Omental fat pad (tissue), 4 donors: ENCODE results near the gene DCAF12. TPM values are rescaled to one million over a fixed set of nuclear protein-coding genes. Genes with fewer than 3 reads are reported as not detected.

ENCODE experiments used
- ATAC-seq: fragments of 150-250 bp; one replicate; pipeline ENCODE4 v1.9.1; 2016; ENCODE audit warnings: mild to moderate bottlenecking, moderate library complexity; ENCODE audit not compliant: low FRiP score
- DNase-seq: peaks from one replicate; pipeline ENCODE4 v3.0.0-alpha.2; 2019; ENCODE audit warnings: low spot score
- CTCF ChIP-seq, 3 donors: fragments of 450-650 bp; IDR thresholded peaks; one replicate each; pipeline ENCODE4 v1.5.1; 2016 to 2017; ENCODE audit warnings: antibody characterized with exemption in 3 of 3, mild to moderate bottlenecking in 3 of 3, moderate library complexity in 2 of 3
- small RNA-seq: library from RNA; depleted of rRNA; stranded (forward); fragments of <200 nt; gene quantifications from one replicate; pipeline ENCODE3, GENCODE V24; 2016
- total RNA-seq, 4 donors: library from RNA; depleted of rRNA; stranded (reverse); fragments of >200 nt; gene quantifications; one replicate each; pipeline ENCODE4 v1.1.0, GENCODE V29; 2016

DCAF12 gene
- total RNA-seq, 4 donors from 2014 or later = 25.3 to 33.4 (median 29.3) TPM

- ATAC-seq (no peak), DNase-seq (no peak)
- TF ChIP-seq CTCF (IDR thresholded peaks at IDR 0.05) = no peak
Observed at GRCh38 chr9:34037626-34038025, 88.9 kb downstream of the DCAF12 start.

DNA sequence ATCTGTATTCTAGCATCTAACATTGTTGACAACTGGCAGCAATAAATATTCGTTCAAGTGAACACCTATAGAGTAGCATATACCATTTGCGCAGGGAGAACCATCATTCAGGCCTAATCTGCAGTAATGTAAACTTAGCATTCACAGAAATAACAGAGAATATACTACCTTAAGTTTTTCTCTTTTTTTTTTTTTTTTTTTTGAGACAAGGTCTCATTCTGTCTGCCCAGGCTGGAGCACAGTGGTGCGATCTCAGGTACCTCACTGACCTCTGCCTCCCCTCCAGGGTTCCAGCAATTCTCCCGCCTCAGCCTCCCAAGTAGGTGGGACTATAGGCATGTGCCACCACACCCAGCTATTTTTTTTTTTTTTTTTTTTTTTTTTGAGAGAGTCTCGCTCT lies 89.9 kb downstream of the DCAF12 start:
- TF ChIP-seq CTCF (IDR thresholded peaks at IDR 0.05) = no peak

More for the DNA sequence above, 89.9 kb downstream of the DCAF12 start:
- ATAC-seq = no peak
- DNase-seq = no peak

Small RNA genes within 50 kb of the gene (small RNA-seq; reads per million reads assigned to genes)
- gene RN7SKP114 = not detected

Other genes with a start within 250 kb of the DCAF12 start
- 10 to 100 TPM; 16.1 to 27.6 (median 20.9) TPM for gene UBAP2, start 77.8 kb downstream of the DCAF12 start, total RNA-seq
- 10 to 100 TPM; 39.2 to 71.3 (median 51.1) TPM for gene UBAP1, start 52.3 kb upstream of the DCAF12 start, total RNA-seq
- 1 to 10 TPM in 1 of 4 donors, under 1 TPM in 3; 0.44 to 1.1 (median 0.64) TPM for gene KIF24, start 202.6 kb upstream of the DCAF12 start, total RNA-seq
- gene NUDT2, start 202.9 kb upstream of the DCAF12 start, total RNA-seq = 10 to 100 TPM in 3 of 4 donors, 1 to 10 TPM in 1; 6.6 to 30.4 (median 19.1) TPM